PC-9 (cell line): ENCODE data around the gene RAB40B. TPM values are rescaled to one million over a fixed set of nuclear protein-coding genes. Genes with fewer than 3 reads are reported as not detected.

Source experiments
- BruUV-seq: library from RNA; stranded (reverse); fragments of 400-500 nt; replicated peaks from 2 replicates; lab custom pipeline; 2021; lab: Mats Ljungman, UMichigan
- CTCF ChIA-PET: fragments of 300-600 bp; sonication (Branson Sonifier 250); formaldehyde crosslinking; loops from one replicate; lab custom pipeline; 2022; ENCODE audit warnings: antibody characterized with exemption; lab: Charles Lee
- POLR2A ChIA-PET: fragments of 300-600 bp; sonication (Branson Sonifier 250); formaldehyde crosslinking; loops from one replicate; lab custom pipeline; 2022; ENCODE audit warnings: antibody characterized with exemption; ENCODE audit not compliant: unreplicated experiment; lab: Charles Lee
- DNase-seq, 2 experiments: peaks; one replicate each; pipeline versions ENCODE4 v3.0.0 to v3.0.0-alpha.2; 2015 to 2022; ENCODE audit warnings: mixed read lengths in 1 of 2
- H2AFZ ChIP-seq: fragments of 200-600 bp; sonication (generic); 2 replicates; pipeline ENCODE4 v1.8.1; 2017; ENCODE audit warnings: antibody characterized with exemption
- H3F3A ChIP-seq: fragments of 200-600 bp; sonication (generic); 2 replicates; pipeline ENCODE4 v1.8.1; 2017; ENCODE audit warnings: antibody characterized with exemption, mild to moderate bottlenecking, low read depth; ENCODE audit not compliant: insufficient read depth
- H3K27ac ChIP-seq: fragments of 200-600 bp; sonication (generic); 2 replicates; pipeline ENCODE4 v1.6.1; 2016; ENCODE audit warnings: mixed run types
- H3K27me3 ChIP-seq: fragments of 200-600 bp; sonication (generic); 2 replicates; pipeline ENCODE4 v1.6.1; 2016; ENCODE audit warnings: low read depth, mixed run types; ENCODE audit not compliant: insufficient read depth
- H3K36me3 ChIP-seq: fragments of 200-600 bp; sonication (generic); 2 replicates; pipeline ENCODE4 v1.6.1; 2016; ENCODE audit warnings: low read depth, mixed run types
- H3K4me1 ChIP-seq: fragments of 200-600 bp; sonication (generic); replicated peaks from 2 replicates; pipeline ENCODE4 v1.6.1; 2016; ENCODE audit warnings: mixed run types; ENCODE audit not compliant: insufficient read depth
- H3K4me2 ChIP-seq: fragments of 200-600 bp; sonication (generic); 2 replicates; pipeline ENCODE4 v1.6.1; 2017; ENCODE audit warnings: mixed run types
- H3K4me3 ChIP-seq: fragments of 200-600 bp; sonication (generic); 2 replicates; pipeline ENCODE4 v1.6.1; 2016; ENCODE audit warnings: mixed run types
- H3K79me2 ChIP-seq: fragments of 200-600 bp; sonication (generic); 2 replicates; pipeline ENCODE4 v1.6.1; 2017; ENCODE audit warnings: low read depth, mixed run types
- H3K9me2 ChIP-seq: fragments of 200-600 bp; sonication (generic); 2 replicates; pipeline ENCODE4 v1.8.1; 2017; ENCODE audit warnings: mild to moderate bottlenecking; ENCODE audit not compliant: insufficient read depth
- H3K9me3 ChIP-seq: fragments of 200-600 bp; sonication (generic); 2 replicates; pipeline ENCODE4 v1.8.1; 2016; ENCODE audit warnings: low read depth; ENCODE audit not compliant: insufficient read depth
- H4K20me1 ChIP-seq: fragments of 200-600 bp; sonication (generic); 2 replicates; pipeline ENCODE4 v1.8.1; 2017; ENCODE audit not compliant: insufficient read depth
- CTCF ChIP-seq: fragments of 200-600 bp; sonication (generic); conservative IDR thresholded peaks from 2 replicates; pipeline ENCODE4 v1.6.1; 2017; ENCODE audit warnings: mixed run types, antibody characterized with exemption, mild to moderate bottlenecking, moderate library complexity
- EZH2 ChIP-seq: fragments of 200-600 bp; sonication (generic); IDR thresholded peaks from 2 replicates; pipeline ENCODE4 v1.8.0; 2017; ENCODE audit warnings: antibody characterized with exemption, low read depth
- intact Hi-C: fragments of 100-400 bp; cut with micrococcal nuclease; formaldehyde crosslinking; loops from one replicate; pipeline ENCODE4 v1.10.0; 2022; ENCODE audit not compliant: unreplicated experiment
- total RNA-seq: library from RNA; stranded (reverse); gene quantifications from 2 replicates; pipeline ENCODE4 v1.2.3, GENCODE V29; 2021

RAB40B gene
- total RNA-seq, 1 experiment from 2014 or later, result 7.9 TPM

GRCh38 chr17:82709676-82710498 lies 11.4 kb upstream of the RAB40B start:
- no peak overlapping the region for H2AFZ ChIP-seq
- no peaks in the 10 kb centered on the region for H4K20me1 ChIP-seq
- no peak for DNase-seq
- no peaks in the 10 kb centered on the region for H3K4me1 ChIP-seq
- peaks cover 6% of the 10 kb centered on the region; the same call in 1 of the 2 replicates for H3F3A ChIP-seq
- H3K27ac ChIP-seq, result no peak overlapping the region
- no peak overlapping the region for H3K4me2 ChIP-seq
- no peak for TF ChIP-seq CTCF
- no peak for TF ChIP-seq EZH2
- H3K9me2 ChIP-seq, result no peaks in the 10 kb centered on the region
- no peak overlapping the region for H3K4me3 ChIP-seq
- no peaks in the 10 kb centered on the region for H3K36me3 ChIP-seq
- H3K27me3 ChIP-seq, result no peaks in the 10 kb centered on the region
- ChIA-PET CTCF (interaction anchor here (0.6 kb wide), 1 partner anchor 32 kb away, joined by 7 read pairs; no protein-coding TSS in a partner anchor), POLR2A (no interaction called here)
- intact Hi-C loops, result loop anchor here (10.0 kb wide), 1 partner anchor 65 kb away; the partner anchor contains the start of gene WDR45B
- no peaks in the 10 kb centered on the region for H3K79me2 ChIP-seq
- H3K9me3 ChIP-seq, result no peaks in the 10 kb centered on the region
- no TSS peak for BruUV-seq

- Histone ChIP-seq H3K9me2 (no peaks in the 10 kb centered on the region), H2AFZ (no peak overlapping the region), H3K27me3 (no peaks in the 10 kb centered on the region), H3K4me1 (no peaks in the 10 kb centered on the region), H3K4me3 (no peak overlapping the region), H3F3A (peaks cover 6% of the 10 kb centered on the region; the same call in 1 of the 2 replicates), H3K36me3 (no peaks in the 10 kb centered on the region), H3K4me2 (no peak overlapping the region), H3K9me3 (no peaks in the 10 kb centered on the region), H3K79me2 (no peaks in the 10 kb centered on the region), H3K27ac (no peak overlapping the region), H4K20me1 (no peaks in the 10 kb centered on the region)
- intact Hi-C loops, result no loop called here
- DNase-seq, result no peak
- POLR2A ChIA-PET, result no interaction called here
- no TSS peak for BruUV-seq
- TF ChIP-seq CTCF, result no peak
- TF ChIP-seq EZH2, result no peak
- CTCF ChIA-PET, result no interaction called here
Measured at GRCh38 chr17:82709024-82709675, 10.7 kb upstream of the RAB40B start.

- Histone ChIP-seq H3F3A (peaks cover 6% of the 10 kb centered on the region; the same call in 1 of the 2 replicates), H3K9me3 (no peaks in the 10 kb centered on the region), H3K79me2 (no peaks in the 10 kb centered on the region), H3K4me3 (no peak overlapping the region), H3K27me3 (no peaks in the 10 kb centered on the region), H3K4me1 (no peaks in the 10 kb centered on the region), H3K4me2 (no peak overlapping the region), H4K20me1 (no peaks in the 10 kb centered on the region), H3K9me2 (no peaks in the 10 kb centered on the region), H3K27ac (no peak overlapping the region), H3K36me3 (no peaks in the 10 kb centered on the region), H2AFZ (no peak overlapping the region)
- no peak for TF ChIP-seq CTCF
- no peak for TF ChIP-seq EZH2
- ChIA-PET POLR2A (no interaction called here), CTCF (no interaction called here)
- no TSS peak for BruUV-seq
- no peak for DNase-seq
- intact Hi-C loops, result no loop called here
Measured at GRCh38 chr17:82705756-82706155, 7.3 kb upstream of the RAB40B start.
